Right kidney (tissue), 9 donors: ENCODE measurements around the gene UBTD2.
A peak's percentile ranks its signal among the peaks of the same experiment; 100 is the strongest.
"Not testable (repeated sequence)": the region's sequence is repeated elsewhere in the genome, so short reads cannot be mapped to it uniquely, and the experiment has no call there.

ENCODE experiments used
- DNase-seq: peaks from one replicate; pipeline ENCODE4 v3.0.0-alpha.2; 2016
- long read RNA-seq, 8 donors: transcript quantifications; one replicate each; lab custom pipeline, GENCODE V29; 2026

UBTD2 gene
- long read RNA-seq, donor 1, transcript UBTD2-201 (3 exons, 3,301 nt), result major isoform, 24 of 24 reads
- long read RNA-seq, donor 1, partial matches to known transcripts, result 0 of 24 reads
- long read RNA-seq, donor 1, other reads (novel, unspliced or antisense), result 0 of 24 reads
- long read RNA-seq, donor 2, transcript UBTD2-201 (3 exons, 3,301 nt), result major isoform, 13 of 13 reads
- long read RNA-seq, donor 2, partial matches to known transcripts, result 0 of 13 reads
- long read RNA-seq, donor 2, other reads (novel, unspliced or antisense), result 0 of 13 reads
- long read RNA-seq, donor 3, transcript UBTD2-201 (3 exons, 3,301 nt), result major isoform, 13 of 13 reads
- long read RNA-seq, donor 3, partial matches to known transcripts, result 0 of 13 reads
- long read RNA-seq, donor 3, other reads (novel, unspliced or antisense), result 0 of 13 reads
- long read RNA-seq, donor 4, transcript UBTD2-201 (3 exons, 3,301 nt), result major isoform, 18 of 25 reads
- long read RNA-seq, donor 4, partial matches to known transcripts, result 7 of 25 reads
- long read RNA-seq, donor 4, other reads (novel, unspliced or antisense), result 0 of 25 reads
- long read RNA-seq, donor 5, transcript UBTD2-201 (3 exons, 3,301 nt), result major isoform, 16 of 16 reads
- long read RNA-seq, donor 5, partial matches to known transcripts, result 0 of 16 reads
- long read RNA-seq, donor 5, other reads (novel, unspliced or antisense), result 0 of 16 reads
- long read RNA-seq, donor 6, transcript UBTD2-201 (3 exons, 3,301 nt), result major isoform, 22 of 22 reads
- long read RNA-seq, donor 6, partial matches to known transcripts, result 0 of 22 reads
- long read RNA-seq, donor 6, other reads (novel, unspliced or antisense), result 0 of 22 reads
- long read RNA-seq, donor 7, transcript UBTD2-201 (3 exons, 3,301 nt), result major isoform, 27 of 33 reads
- long read RNA-seq, donor 7, partial matches to known transcripts, result 6 of 33 reads
- long read RNA-seq, donor 7, other reads (novel, unspliced or antisense), result 0 of 33 reads
- long read RNA-seq, donor 8, transcript UBTD2-201 (3 exons, 3,301 nt), result major isoform, 30 of 30 reads
- long read RNA-seq, donor 8, partial matches to known transcripts, result 0 of 30 reads
- long read RNA-seq, donor 8, other reads (novel, unspliced or antisense), result 0 of 30 reads

- peak; percentile 90 for DNase-seq
These were observed at the start of gene UBTD2 for GRCh38 chr5:172283020-172283861. TSS of gene UBTD2 (minus strand) at chr5:172283764. CDS start at chr5:172283665, 99 bp downstream.

GRCh38 chr5:172326901-172327300, 43.3 kb upstream of the UBTD2 start:
- not testable (repeated sequence) for DNase-seq

DNA sequence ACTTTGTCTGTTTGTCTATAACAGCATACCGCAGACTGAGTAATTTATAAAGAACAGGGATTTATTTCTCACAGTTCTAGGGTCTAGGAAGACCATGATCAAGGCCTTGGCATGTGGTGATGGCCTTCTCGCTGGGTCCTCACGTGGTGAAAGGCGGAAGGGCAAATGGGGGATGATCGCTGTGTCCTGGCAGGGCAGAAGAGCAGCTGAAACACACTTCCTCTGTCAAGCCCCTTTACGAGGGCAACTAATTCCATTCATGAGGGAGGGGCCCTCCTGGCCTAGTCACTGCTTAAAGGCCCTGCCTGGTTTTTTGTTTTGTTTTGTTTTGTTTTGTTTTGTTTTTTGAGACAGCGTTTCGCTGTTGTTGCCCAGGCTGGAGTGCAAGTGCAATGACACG, 41.9 kb upstream of the UBTD2 start:
- DNase-seq, result no peak

DNA sequence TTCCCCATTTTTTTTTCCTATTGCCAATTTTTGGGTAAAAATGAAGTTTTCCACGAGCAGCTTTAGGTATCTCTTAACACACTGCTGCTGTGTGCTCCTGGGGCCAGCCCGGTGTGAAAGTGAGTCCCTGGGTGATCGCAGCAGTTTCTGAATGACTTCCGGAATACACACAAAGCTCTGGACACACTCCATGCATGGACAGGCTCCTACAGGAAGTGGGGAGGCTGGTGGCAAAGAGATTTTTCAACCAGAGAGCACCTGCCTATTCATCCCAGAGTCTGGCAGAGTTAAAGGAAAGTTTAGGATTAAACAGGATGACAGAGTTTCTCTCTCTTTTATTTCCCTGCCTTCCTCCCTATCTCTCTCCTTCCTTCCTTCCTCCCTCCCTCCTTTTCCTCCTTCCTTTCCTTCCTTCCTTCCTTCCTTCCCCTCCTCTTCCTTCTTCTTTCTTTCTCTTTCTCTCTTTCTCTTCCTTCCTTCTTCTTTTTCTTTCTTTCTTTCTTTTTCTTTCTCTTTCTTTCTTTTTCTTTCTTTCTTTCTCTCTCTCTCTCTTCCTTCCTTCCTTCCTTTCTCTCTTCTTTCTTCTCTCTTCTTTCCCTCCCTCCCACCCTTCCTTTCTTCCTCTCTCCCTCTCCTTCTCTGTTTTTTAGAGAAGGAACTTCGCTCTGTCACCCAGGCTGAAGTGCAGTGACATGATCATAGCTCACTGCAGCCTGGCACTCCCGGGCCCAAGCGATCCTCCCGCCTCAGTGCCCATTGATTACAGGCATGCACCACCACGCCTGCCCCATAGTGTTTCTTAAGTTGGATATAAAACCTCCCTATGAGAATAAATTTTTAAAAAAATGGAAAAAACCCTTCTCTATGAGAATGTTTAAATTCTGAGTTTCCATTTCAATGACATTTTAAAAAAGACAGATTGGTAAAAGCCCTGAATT, 38.7 kb upstream of the UBTD2 start:
- no peak for DNase-seq

GRCh38 chr5:172321593-172321992, 38.0 kb upstream of the UBTD2 start:
- DNase-seq, result no peak

DNA sequence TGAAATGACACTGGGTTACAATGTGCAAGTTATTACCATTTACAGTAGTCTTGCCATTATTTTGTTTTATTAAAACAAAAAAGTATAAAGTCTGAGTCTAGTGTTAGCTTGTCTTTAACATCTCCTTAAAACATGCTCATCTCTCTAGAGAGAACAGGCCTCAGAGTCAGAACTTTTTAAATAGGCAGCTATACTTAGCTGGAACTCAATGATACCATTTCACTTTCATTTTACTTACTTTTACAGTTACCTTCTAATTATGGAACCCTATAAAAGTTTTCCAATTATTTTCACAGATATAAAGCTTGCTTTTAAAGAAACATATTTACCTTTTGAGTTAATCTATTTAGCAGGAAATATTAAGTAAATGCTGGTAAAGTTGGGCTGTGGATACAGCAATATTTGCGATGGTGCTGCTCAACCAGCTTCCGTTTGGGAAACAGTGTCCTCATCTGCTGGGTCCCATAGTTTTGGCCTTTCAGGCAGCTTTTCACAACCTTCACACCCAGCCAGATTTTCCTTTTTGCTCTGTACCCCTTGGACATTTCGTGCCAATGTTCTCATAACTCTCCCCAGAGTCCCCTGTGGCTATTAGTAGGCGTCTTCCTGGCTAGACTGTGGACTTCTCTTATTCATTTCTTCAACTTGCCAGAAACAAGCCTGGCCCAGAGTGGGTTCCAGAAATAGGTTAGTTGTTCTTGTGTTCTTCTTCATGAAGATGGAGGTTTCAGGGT, 36.3 kb upstream of the UBTD2 start:
- no peak for DNase-seq

DNA sequence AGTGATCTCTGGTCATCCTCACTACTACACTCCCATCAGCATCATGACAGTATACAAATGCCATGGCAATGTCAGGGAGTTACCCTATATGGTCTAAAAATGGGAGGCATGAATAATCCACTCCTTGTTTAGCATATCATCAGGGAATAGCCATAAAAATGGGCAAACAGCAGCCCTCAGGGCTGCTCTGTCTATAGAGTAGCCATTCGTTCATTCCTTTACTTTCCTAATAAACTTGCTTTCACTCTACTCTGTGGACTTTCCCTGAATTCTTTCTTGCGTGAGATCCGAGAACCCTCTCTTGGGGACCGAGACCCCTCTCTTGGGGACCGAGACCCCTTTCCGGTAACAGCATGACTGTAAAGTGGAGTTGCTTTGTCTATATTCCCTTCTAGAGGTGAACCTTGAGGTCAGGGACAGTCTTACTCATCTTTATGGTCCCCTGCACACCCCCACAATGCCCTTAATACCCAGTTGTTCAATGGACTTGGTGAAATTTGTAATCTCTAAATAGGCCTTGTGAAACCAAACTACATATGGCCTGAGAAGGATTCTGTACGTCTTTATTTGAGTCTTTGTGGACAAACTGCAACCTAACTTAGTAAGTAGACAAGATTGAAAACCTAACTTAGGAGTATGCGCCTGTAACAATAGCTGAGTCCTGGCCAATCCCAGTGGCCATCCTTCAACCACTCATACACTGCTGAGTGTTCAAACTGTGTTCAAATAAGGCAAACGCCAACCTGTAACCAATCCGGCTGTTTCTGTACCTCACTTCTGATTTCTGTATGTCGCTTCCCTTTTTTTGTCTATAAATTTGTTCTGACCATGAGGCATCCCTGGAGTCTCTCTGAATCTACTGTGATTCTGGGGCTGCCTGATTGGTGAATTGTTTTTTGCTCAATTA, 32.3 kb upstream of the UBTD2 start:
- no peak for DNase-seq

- DNase-seq, result no peak
These were observed 30.4 kb upstream of the UBTD2 start for GRCh38 chr5:172313915-172314314.

GRCh38 chr5:172312286-172312685, 28.7 kb upstream of the UBTD2 start:
- no peak for DNase-seq

DNA sequence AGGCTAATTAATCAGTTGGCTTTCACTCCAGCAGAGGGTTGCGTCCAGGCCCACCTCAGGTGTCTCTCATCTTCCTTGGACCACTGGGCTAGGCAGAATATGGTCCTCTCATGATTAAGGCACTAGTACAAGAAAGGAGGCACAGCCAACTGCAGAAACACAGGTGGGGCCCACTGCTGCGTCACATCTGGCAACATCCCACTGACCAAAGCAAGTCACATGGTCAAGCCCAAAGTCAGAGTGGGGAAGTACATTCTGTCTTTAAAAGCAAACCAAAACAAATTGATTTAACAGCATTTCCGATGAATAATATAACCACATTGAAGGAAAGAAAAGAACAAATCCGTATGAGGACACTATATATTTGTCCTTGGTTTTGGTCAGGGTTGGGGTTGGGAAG, 28.0 kb upstream of the UBTD2 start:
- DNase-seq, result no peak

DNA sequence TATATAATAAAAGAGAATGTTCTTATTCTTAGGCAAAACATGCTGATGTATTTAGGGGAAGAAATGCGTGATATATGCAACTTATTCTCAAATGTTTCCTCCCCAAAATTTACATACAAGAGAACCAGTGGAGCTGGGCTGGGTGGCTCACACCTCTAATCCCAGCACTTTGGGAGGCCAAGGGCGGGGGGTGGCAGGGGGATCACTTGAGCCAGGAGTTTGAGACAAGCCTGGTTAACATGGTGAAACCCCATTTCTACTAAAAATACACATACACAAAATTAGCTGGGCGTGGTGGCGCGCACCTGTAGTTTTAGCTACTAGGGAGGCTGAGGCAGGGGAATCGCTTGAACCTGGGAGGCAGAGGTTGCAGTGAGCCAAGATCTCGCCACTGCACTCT, 27.5 kb upstream of the UBTD2 start:
- no peak for DNase-seq

GRCh38 chr5:172305380-172305779, 21.8 kb upstream of the UBTD2 start:
- DNase-seq, result no peak

DNA sequence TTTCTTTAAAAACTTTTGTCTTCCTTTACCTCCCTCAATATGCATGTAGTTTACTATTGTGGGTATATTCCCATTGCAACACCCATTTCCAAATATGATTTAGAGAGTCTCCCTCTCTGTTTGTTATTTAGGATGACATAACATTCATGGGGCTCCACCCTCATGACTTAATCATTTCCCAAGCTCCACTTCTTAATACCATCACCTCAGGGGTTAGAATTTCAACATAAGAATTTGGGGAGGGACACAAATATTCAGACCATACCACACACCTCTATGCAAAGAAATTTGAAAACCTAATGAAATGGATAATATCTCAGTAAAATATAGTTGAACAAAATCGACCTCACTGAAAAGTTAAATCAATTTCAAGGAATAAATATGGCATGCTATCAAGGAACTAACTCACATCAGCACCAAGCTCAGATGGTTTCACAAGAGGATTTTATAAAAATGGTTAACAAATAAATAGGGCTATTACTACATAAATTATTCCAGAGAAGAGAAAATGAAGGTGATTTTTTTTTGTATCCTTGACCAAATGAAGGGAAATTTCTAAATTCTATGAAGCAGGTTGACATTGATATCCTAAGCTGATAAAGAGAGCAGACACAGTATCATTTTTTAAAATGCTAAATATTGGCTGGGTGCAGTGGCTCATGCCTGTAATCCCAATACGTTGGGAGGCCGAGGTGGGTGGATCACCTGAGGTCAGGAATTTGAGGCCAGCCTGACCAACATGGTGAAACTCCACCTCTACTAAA, 20.2 kb upstream of the UBTD2 start:
- DNase-seq, result no peak

- no peak for DNase-seq
These were observed 19.6 kb upstream of the UBTD2 start for GRCh38 chr5:172303162-172303561.

GRCh38 chr5:172302047-172302710, 18.6 kb upstream of the UBTD2 start:
- no peak for DNase-seq

DNA sequence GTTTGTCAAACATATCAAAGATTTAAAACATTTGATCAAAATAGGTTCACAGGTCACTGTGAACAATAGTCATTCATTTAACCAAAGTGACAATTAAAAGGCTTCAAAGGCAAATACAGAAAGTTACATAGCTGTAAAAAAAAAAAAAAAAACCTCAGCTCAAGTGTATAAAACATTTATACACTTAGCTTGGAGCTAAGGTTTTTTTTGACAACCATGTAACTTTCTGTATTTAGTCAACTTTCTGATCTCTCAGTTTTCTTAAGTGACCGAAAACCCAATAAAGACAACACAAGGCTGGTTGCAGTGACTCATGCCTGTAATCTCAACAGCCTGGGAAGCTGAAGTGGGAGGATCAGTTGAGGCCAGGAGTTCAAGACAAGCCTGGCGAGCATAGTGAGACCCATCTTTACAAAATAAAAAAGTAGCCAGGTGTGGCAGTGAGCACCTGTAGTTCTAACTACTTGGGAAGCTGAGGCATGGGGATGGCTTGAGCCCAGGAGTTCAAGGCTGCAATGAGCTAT, 16.4 kb upstream of the UBTD2 start:
- no peak for DNase-seq

DNA sequence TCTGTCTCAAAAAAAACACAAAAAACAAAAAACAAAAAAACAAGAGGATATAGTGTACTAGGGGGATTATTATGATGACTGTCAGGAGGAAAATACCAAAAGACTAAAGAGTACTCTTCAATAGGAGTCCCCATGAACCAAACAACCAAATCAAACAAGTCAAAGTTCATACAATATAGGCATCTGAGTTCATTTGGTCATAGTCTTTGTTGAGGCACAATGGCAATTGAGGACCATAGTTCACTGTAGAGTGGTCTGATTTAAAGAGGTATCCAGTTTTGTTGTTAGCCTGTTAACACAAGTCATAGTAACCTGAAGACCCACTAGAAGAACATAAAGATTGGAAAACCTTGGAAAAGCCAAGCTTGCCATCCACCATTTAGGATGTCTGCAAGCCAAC, 11.3 kb upstream of the UBTD2 start:
- no peak for DNase-seq
